ENCODE measurements around the gene LRBA. TPM values are rescaled to one million over a fixed set of nuclear protein-coding genes. Genes with fewer than 3 reads are reported as not detected.
A peak's percentile ranks its signal among the peaks of the same experiment; 100 is the strongest.

Gene LRBA
- total and polyA plus RNA-seq, 9 of the 15 experiments (the other 6 are each of a cell fraction or from before 2014, with no cell fraction given), result 24.2 to 88.7 (median 59.7) TPM

DNA sequence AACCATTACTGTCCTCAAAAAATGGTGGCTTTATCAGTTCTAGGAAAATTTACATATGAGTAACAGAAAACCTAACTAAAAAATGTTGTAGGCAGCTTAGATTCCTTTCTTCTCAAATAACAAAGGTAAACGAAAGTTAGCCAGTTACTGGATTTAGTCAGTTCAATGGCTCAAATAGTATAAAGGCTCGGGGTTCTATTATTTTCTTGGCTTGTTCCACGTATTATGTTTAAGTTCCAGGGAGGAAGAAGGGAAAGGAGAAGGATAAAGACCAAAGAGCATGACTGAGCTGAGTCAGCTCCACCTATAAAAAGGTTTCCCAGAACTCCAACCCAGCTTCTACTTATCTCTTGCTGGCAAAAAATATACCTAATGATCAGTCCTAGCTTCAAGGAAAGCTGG lies 474.1 kb downstream of the LRBA start (continued):
- TF ChIP-seq, protein P1, sequence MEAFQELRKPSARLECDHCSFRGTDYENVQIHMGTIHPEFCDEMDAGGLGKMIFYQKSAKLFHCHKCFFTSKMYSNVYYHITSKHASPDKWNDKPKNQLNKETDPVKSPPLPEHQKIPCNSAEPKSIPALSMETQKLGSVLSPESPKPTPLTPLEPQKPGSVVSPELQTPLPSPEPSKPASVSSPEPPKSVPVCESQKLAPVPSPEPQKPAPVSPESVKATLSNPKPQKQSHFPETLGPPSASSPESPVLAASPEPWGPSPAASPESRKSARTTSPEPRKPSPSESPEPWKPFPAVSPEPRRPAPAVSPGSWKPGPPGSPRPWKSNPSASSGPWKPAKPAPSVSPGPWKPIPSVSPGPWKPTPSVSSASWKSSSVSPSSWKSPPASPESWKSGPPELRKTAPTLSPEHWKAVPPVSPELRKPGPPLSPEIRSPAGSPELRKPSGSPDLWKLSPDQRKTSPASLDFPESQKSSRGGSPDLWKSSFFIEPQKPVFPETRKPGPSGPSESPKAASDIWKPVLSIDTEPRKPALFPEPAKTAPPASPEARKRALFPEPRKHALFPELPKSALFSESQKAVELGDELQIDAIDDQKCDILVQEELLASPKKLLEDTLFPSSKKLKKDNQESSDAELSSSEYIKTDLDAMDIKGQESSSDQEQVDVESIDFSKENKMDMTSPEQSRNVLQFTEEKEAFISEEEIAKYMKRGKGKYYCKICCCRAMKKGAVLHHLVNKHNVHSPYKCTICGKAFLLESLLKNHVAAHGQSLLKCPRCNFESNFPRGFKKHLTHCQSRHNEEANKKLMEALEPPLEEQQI (IDR thresholded peaks at IDR 0.05), result 0 out of 2 replicates have a peak, but pooled peaks have one; percentile 32
- no peak for TF ChIP-seq CCAR2 (IDR thresholded peaks at IDR 0.05; ENCODE audit: low read depth, low read length)
- TF ChIP-seq, protein P2, sequence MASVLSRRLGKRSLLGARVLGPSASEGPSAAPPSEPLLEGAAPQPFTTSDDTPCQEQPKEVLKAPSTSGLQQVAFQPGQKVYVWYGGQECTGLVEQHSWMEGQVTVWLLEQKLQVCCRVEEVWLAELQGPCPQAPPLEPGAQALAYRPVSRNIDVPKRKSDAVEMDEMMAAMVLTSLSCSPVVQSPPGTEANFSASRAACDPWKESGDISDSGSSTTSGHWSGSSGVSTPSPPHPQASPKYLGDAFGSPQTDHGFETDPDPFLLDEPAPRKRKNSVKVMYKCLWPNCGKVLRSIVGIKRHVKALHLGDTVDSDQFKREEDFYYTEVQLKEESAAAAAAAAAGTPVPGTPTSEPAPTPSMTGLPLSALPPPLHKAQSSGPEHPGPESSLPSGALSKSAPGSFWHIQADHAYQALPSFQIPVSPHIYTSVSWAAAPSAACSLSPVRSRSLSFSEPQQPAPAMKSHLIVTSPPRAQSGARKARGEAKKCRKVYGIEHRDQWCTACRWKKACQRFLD (CRISPR knock-in tag; IDR thresholded peaks at IDR 0.05), result no peak
- TF ChIP-seq BHLHE40 (IDR thresholded peaks at IDR 0.05; ENCODE audit: low read length), result no peak
- TF ChIP-seq FOSL1 (tag; conservative IDR thresholded peaks at IDR 0.05), result peak; percentile 67
- TF ChIP-seq MTA1 (IDR thresholded peaks at IDR 0.05; ENCODE audit: borderline replicate concordance), result no peak
- TF ChIP-seq PREB (CRISPR knock-in tag; IDR thresholded peaks at IDR 0.05), result no peak
- TF ChIP-seq, protein P3, sequence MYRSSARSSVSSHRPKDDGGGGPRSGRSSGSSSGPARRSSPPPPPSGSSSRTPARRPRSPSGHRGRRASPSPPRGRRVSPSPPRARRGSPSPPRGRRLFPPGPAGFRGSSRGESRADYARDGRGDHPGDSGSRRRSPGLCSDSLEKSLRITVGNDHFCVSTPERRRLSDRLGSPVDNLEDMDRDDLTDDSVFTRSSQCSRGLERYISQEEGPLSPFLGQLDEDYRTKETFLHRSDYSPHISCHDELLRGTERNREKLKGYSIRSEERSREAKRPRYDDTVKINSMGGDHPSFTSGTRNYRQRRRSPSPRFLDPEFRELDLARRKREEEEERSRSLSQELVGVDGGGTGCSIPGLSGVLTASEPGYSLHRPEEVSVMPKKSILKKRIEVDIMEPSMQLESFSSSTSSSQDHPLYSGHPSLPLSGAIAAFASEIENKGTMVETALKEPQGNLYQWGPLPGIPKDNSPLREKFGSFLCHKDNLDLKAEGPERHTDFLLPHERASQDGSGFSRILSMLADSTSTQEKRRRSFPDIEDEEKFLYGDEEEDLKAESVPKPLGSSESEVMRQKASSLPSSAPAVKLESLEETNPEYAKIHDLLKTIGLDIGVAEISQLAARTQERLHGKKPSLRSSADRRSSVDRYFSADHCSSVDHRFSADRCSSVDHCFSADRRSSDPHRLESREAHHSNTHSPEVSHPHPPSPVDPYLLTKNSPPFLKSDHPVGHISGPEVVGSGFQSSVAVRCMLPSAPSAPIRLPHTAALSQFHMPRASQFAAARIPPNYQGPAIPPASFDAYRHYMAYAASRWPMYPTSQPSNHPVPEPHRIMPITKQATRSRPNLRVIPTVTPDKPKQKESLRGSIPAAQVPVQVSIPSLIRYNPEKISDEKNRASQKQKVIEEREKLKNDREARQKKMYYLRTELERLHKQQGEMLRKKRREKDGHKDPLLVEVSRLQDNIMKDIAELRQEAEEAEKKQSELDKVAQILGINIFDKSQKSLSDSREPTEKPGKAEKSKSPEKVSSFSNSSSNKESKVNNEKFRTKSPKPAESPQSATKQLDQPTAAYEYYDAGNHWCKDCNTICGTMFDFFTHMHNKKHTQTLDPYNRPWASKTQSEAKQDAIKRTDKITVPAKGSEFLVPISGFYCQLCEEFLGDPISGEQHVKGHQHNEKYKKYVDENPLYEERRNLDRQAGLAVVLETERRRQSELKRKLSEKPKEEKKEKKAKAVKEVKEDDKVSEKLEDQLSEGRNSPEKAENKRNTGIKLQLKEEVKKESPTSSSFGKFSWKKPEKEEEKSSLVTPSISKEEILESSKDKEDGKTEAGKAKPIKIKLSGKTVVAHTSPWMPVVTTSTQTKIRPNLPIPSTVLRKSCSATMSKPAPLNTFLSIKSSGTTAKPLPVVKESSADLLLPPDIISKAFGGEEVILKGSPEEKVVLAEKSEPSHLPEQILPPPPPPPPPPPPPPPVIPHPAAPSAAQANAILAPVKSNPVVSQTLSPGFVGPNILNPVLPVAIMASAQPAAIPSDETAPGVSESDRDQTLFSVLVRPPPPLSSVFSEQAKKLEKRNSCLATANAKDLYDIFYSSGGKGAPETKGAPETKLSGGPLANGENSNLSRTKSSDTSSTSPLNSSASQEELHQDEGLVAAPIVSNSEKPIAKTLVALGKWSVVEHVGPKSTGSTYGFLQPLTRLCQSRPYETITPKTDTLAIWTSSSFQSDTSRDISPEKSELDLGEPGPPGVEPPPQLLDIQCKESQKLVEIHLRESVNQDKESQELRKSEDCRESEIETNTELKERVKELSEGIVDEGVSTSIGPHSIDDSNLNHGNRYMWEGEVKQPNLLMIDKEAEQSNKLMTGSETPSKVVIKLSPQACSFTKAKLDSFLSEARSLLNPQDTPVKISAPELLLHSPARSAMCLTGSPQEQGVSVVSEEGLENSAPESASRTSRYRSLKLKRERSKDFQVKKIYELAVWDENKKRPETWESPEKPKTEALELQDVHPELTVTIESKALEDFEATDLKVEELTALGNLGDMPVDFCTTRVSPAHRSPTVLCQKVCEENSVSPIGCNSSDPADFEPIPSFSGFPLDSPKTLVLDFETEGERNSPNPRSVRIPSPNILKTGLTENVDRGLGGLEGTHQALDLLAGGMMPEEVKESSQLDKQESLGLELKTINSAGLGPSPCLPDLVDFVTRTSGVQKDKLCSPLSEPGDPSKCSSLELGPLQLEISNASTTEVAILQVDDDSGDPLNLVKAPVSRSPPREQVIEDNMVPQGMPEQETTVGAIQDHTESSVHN (IDR thresholded peaks at IDR 0.05; ENCODE audit: borderline replicate concordance in 1 of 2, low read depth in 1 of 2), result no peak
- TF ChIP-seq CBX8 (IDR thresholded peaks at IDR 0.05; ENCODE audit: borderline replicate concordance, extremely low read depth, low read depth, low read length, poor library complexity, severe bottlenecking), result no peak
- TF ChIP-seq CHD2 (IDR thresholded peaks at IDR 0.05; ENCODE audit: low read depth, low read length), result no peak
- 0 out of 2 replicates have a peak, but pooled peaks have one; percentile 26 for TF ChIP-seq LEF1 (IDR thresholded peaks at IDR 0.05)
- peak; percentile 61 for TF ChIP-seq MAFK (IDR thresholded peaks at IDR 0.05; ENCODE audit: low read length)
- TF ChIP-seq L3MBTL2 (IDR thresholded peaks at IDR 0.05), result no peak
- TF ChIP-seq MXI1 (IDR thresholded peaks at IDR 0.05; ENCODE audit: low read depth, low read length), result no peak
- no peak for TF ChIP-seq ZNF175 (CRISPR knock-in tag; IDR thresholded peaks at IDR 0.05; ENCODE audit: low read depth)

All from K562 (cell line).